MG63 (cell line): ENCODE measurements around the gene RGS6. TPM values are rescaled to one million over a fixed set of nuclear protein-coding genes. Genes with fewer than 3 reads are reported as not detected.
"Not testable (repeated sequence)": the region's sequence is repeated elsewhere in the genome, so short reads cannot be mapped to it uniquely, and the experiment has no call there.

ENCODE experiments used
- DNase-seq: peaks from one replicate; pipeline ENCODE4 v3.0.0-alpha.2; 2020
- H3K27me3 ChIP-seq: fragments of 250-450 bp; sonication (Bioruptor Pico); 2 replicates; pipeline ENCODE4 v1.5.1; 2020; ENCODE audit warnings: mild to moderate bottlenecking, moderate library complexity
- H3K36me3 ChIP-seq: fragments of 250-450 bp; sonication (Bioruptor Pico); 2 replicates; pipeline ENCODE4 v1.5.1; 2020; ENCODE audit warnings: mild to moderate bottlenecking, moderate library complexity
- H3K4me3 ChIP-seq: fragments of 250-450 bp; sonication (Bioruptor Pico); 2 replicates; pipeline ENCODE4 v1.5.1; 2020; ENCODE audit warnings: mild to moderate bottlenecking, moderate library complexity
- H3K9me3 ChIP-seq: fragments of 250-450 bp; sonication (Bioruptor Pico); 2 replicates; pipeline ENCODE4 v1.5.1; 2020; ENCODE audit warnings: mild to moderate bottlenecking, moderate library complexity
- total RNA-seq: library from RNA; depleted of rRNA; stranded (reverse); fragments of >200 nt; shearing (Covaris generic); gene quantifications from 2 replicates; pipeline ENCODE4 v1.2.3, GENCODE V29; 2014; ENCODE audit warnings: low replicate concordance

RGS6 gene
- total RNA-seq, 1 experiment from 2014 or later, result not detected

- H3K27me3 ChIP-seq, DNase-seq, H3K36me3 ChIP-seq, H3K9me3 ChIP-seq, H3K4me3 ChIP-seq: not testable (repeated sequence)
Measured at GRCh38 chr14:71939344-71939743, 7.1 kb downstream of the RGS6 start.

- H3K36me3 ChIP-seq, H3K9me3 ChIP-seq, H3K27me3 ChIP-seq, DNase-seq, H3K4me3 ChIP-seq: not testable (repeated sequence)
Measured at GRCh38 chr14:71940500-71940899, 8.3 kb downstream of the RGS6 start.

- not testable (repeated sequence) for H3K4me3 ChIP-seq, H3K27me3 ChIP-seq, H3K9me3 ChIP-seq, DNase-seq, H3K36me3 ChIP-seq
Measured at GRCh38 chr14:71941616-71942015, 9.4 kb downstream of the RGS6 start.

- H3K4me3 ChIP-seq, result no peak overlapping the region
Measured at GRCh38 chr14:71942904-71943694, 10.9 kb downstream of the RGS6 start.

GRCh38 chr14:71943695-71944018 is 11.4 kb downstream of the RGS6 start:
- Histone ChIP-seq H3K27me3 (no peaks in the 10 kb centered on the region), H3K36me3 (no peaks in the 10 kb centered on the region), H3K9me3 (no peaks in the 10 kb centered on the region), H3K4me3 (no peak overlapping the region)
- no peak for DNase-seq

More at GRCh38 chr14:71942904-71943694, 10.9 kb downstream of the RGS6 start:
- Histone ChIP-seq H3K36me3 (no peaks in the 10 kb centered on the region), H3K27me3 (no peaks in the 10 kb centered on the region), H3K9me3 (no peaks in the 10 kb centered on the region)
- no peak for DNase-seq

- H3K36me3 ChIP-seq, result no peaks in the 10 kb centered on the region
- H3K9me3 ChIP-seq, result no peaks in the 10 kb centered on the region; the same call in 1 of the 2 replicates
- no peaks in the 10 kb centered on the region for H3K27me3 ChIP-seq
- no peak for DNase-seq
- H3K4me3 ChIP-seq, result no peak overlapping the region
Measured at GRCh38 chr14:71947947-71948500, 15.8 kb downstream of the RGS6 start.

- H3K9me3 ChIP-seq, result no peaks in the 10 kb centered on the region; the same call in 1 of the 2 replicates
- no peaks in the 10 kb centered on the region for H3K27me3 ChIP-seq
- DNase-seq, result no peak
Measured at GRCh38 chr14:71952381-71953363, 20.4 kb downstream of the RGS6 start.

GRCh38 chr14:71956920-71957563 is 24.8 kb downstream of the RGS6 start:
- Histone ChIP-seq H3K9me3 (no peaks in the 10 kb centered on the region), H3K36me3 (no peaks in the 10 kb centered on the region), H3K27me3 (no peaks in the 10 kb centered on the region), H3K4me3 (no peak overlapping the region)
- no peak for DNase-seq

More at GRCh38 chr14:71952381-71953363, 20.4 kb downstream of the RGS6 start:
- no peak overlapping the region for H3K4me3 ChIP-seq
- no peaks in the 10 kb centered on the region for H3K36me3 ChIP-seq

GRCh38 chr14:71959055-71959454 is 26.8 kb downstream of the RGS6 start:
- Histone ChIP-seq H3K9me3 (no peaks in the 10 kb centered on the region), H3K36me3 (no peaks in the 10 kb centered on the region), H3K4me3 (no peak overlapping the region), H3K27me3 (no peaks in the 10 kb centered on the region)
- no peak for DNase-seq

- DNase-seq, result no peak
- H3K27me3 ChIP-seq, result no peaks in the 10 kb centered on the region
- no peaks in the 10 kb centered on the region for H3K36me3 ChIP-seq
- no peaks in the 10 kb centered on the region for H3K9me3 ChIP-seq
- no peak overlapping the region for H3K4me3 ChIP-seq
Measured at GRCh38 chr14:71960494-71961353, 28.5 kb downstream of the RGS6 start.

- Histone ChIP-seq H3K27me3 (no peaks in the 10 kb centered on the region), H3K4me3 (no peak overlapping the region), H3K9me3 (no peaks in the 10 kb centered on the region), H3K36me3 (no peaks in the 10 kb centered on the region)
- no peak for DNase-seq
Measured at GRCh38 chr14:71961972-71962371, 29.7 kb downstream of the RGS6 start.

GRCh38 chr14:71964716-71965115 is 32.5 kb downstream of the RGS6 start:
- no peak for DNase-seq

GRCh38 chr14:71966528-71966927 is 34.3 kb downstream of the RGS6 start:
- Histone ChIP-seq H3K9me3 (no peaks in the 10 kb centered on the region), H3K27me3 (no peaks in the 10 kb centered on the region), H3K4me3 (no peak overlapping the region), H3K36me3 (no peaks in the 10 kb centered on the region)
- DNase-seq, result no peak

More at GRCh38 chr14:71964716-71965115, 32.5 kb downstream of the RGS6 start:
- Histone ChIP-seq H3K27me3 (no peaks in the 10 kb centered on the region), H3K36me3 (no peaks in the 10 kb centered on the region), H3K4me3 (no peak overlapping the region), H3K9me3 (no peaks in the 10 kb centered on the region)

- DNase-seq, result no peak
- H3K4me3 ChIP-seq, result no peak overlapping the region
- no peaks in the 10 kb centered on the region for H3K9me3 ChIP-seq
- H3K36me3 ChIP-seq, result no peaks in the 10 kb centered on the region
- H3K27me3 ChIP-seq, result no peaks in the 10 kb centered on the region
Measured at GRCh38 chr14:71967704-71968103, 35.5 kb downstream of the RGS6 start.

GRCh38 chr14:71970272-71970671 is 38.0 kb downstream of the RGS6 start:
- no peak overlapping the region for H3K4me3 ChIP-seq
- no peak for DNase-seq
- no peaks in the 10 kb centered on the region for H3K9me3 ChIP-seq
- no peaks in the 10 kb centered on the region for H3K36me3 ChIP-seq
- no peaks in the 10 kb centered on the region for H3K27me3 ChIP-seq
